ENCODE results near the gene SEC61B. TPM values are rescaled to one million over a fixed set of nuclear protein-coding genes. Genes with fewer than 3 reads are reported as not detected.

The SEC61B gene
- total RNA-seq, 1 experiment from 2014 or later, result 101 TPM

GRCh38 chr9:99177576-99178366, 44.3 kb upstream of the SEC61B start:
- intact Hi-C loops (cut with micrococcal nuclease; ENCODE audit: unreplicated experiment), result no loop called here
- DNase-seq, result no peak
- no TSS peak for BruUV-seq (replicated peaks)
- Mint-ChIP-seq H3K27me3 (ENCODE audit: unreplicated experiment) (no peaks in the 10 kb centered on the region), H3K36me3 (ENCODE audit: insufficient read depth, unreplicated experiment) (no peaks in the 10 kb centered on the region), H3K27ac (ENCODE audit: unreplicated experiment) (no peak overlapping the region), H3K9me3 (ENCODE audit: low read depth, unreplicated experiment) (no peaks in the 10 kb centered on the region), H3K4me1 (ENCODE audit: low read depth, unreplicated experiment) (peaks cover 16% of the 10 kb centered on the region), H3K4me3 (ENCODE audit: low read depth, unreplicated experiment) (no peak overlapping the region)
- CTCF ChIA-PET, result interaction anchor here (0.6 kb wide), 1 partner anchor 275 kb away, joined by 3 read pairs; no protein-coding TSS in a partner anchor
- no peak for TF ChIP-seq CTCF (IDR thresholded peaks at IDR 0.05; ENCODE audit: unreplicated experiment)

- BruUV-seq (replicated peaks), result no TSS peak
- DNase-seq, result no peak
- no peak overlapping the region for H3K4me3 Mint-ChIP-seq (ENCODE audit: low read depth, unreplicated experiment)
- no peaks in the 10 kb centered on the region for H3K9me3 Mint-ChIP-seq (ENCODE audit: low read depth, unreplicated experiment)
- CTCF ChIA-PET, result no interaction called here
- no peaks in the 10 kb centered on the region for H3K27me3 Mint-ChIP-seq (ENCODE audit: unreplicated experiment)
- TF ChIP-seq CTCF (IDR thresholded peaks at IDR 0.05; ENCODE audit: unreplicated experiment), result no peak
- H3K36me3 Mint-ChIP-seq (ENCODE audit: insufficient read depth, unreplicated experiment), result no peaks in the 10 kb centered on the region
- intact Hi-C loops (cut with micrococcal nuclease; ENCODE audit: unreplicated experiment), result no loop called here
- H3K27ac Mint-ChIP-seq (ENCODE audit: unreplicated experiment), result no peak overlapping the region
- peaks cover 6% of the 10 kb centered on the region for H3K4me1 Mint-ChIP-seq (ENCODE audit: low read depth, unreplicated experiment)
Measured at GRCh38 chr9:99178912-99179872, 42.9 kb upstream of the SEC61B start.

GRCh38 chr9:99180199-99180598, 41.9 kb upstream of the SEC61B start:
- Mint-ChIP-seq H3K27ac (ENCODE audit: unreplicated experiment) (no peak overlapping the region), H3K36me3 (ENCODE audit: insufficient read depth, unreplicated experiment) (no peaks in the 10 kb centered on the region), H3K27me3 (ENCODE audit: unreplicated experiment) (no peaks in the 10 kb centered on the region), H3K9me3 (ENCODE audit: low read depth, unreplicated experiment) (no peaks in the 10 kb centered on the region), H3K4me1 (ENCODE audit: low read depth, unreplicated experiment) (peaks cover 8% of the 10 kb centered on the region), H3K4me3 (ENCODE audit: low read depth, unreplicated experiment) (no peak overlapping the region)
- BruUV-seq (replicated peaks), result no TSS peak
- TF ChIP-seq CTCF (IDR thresholded peaks at IDR 0.05; ENCODE audit: unreplicated experiment), result no peak
- intact Hi-C loops (cut with micrococcal nuclease; ENCODE audit: unreplicated experiment), result no loop called here
- CTCF ChIA-PET, result no interaction called here
- DNase-seq, result no peak

- CTCF ChIA-PET, result no interaction called here
- BruUV-seq (replicated peaks), result no TSS peak
Measured at GRCh38 chr9:99180662-99181061, 41.4 kb upstream of the SEC61B start.

More at GRCh38 chr9:99180662-99181061, 41.4 kb upstream of the SEC61B start:
- TF ChIP-seq CTCF (IDR thresholded peaks at IDR 0.05; ENCODE audit: unreplicated experiment), result no peak
- intact Hi-C loops (cut with micrococcal nuclease; ENCODE audit: unreplicated experiment), result no loop called here
- DNase-seq, result no peak
- Mint-ChIP-seq H3K36me3 (ENCODE audit: insufficient read depth, unreplicated experiment) (no peaks in the 10 kb centered on the region), H3K4me3 (ENCODE audit: low read depth, unreplicated experiment) (no peak overlapping the region), H3K4me1 (ENCODE audit: low read depth, unreplicated experiment) (peaks cover 8% of the 10 kb centered on the region), H3K9me3 (ENCODE audit: low read depth, unreplicated experiment) (no peaks in the 10 kb centered on the region), H3K27ac (ENCODE audit: unreplicated experiment) (no peak overlapping the region), H3K27me3 (ENCODE audit: unreplicated experiment) (no peaks in the 10 kb centered on the region)

Measured in Calu3 (cell line).